HK-2 (cell line): ENCODE data around the gene HBQ1.
"Not testable (repeated sequence)": the region's sequence is repeated elsewhere in the genome, so short reads cannot be mapped to it uniquely, and the experiment has no call there.

Experiments used
- DNase-seq: peaks from one replicate; pipeline ENCODE4 v3.0.0-alpha.2; 2018; ENCODE audit not compliant: unreplicated experiment

HBQ1 gene

GRCh38 chr16:180101-180675 lies at the start of gene HBQ1:
TSS of gene HBQ1 (plus strand) at chr16:180459. CDS start at chr16:180487, 28 bp downstream.
- peak; percentile 58 for DNase-seq

- DNase-seq = no peak
Observed at GRCh38 chr16:130533-131173, 49.6 kb upstream of the HBQ1 start.

- no peak for DNase-seq
Observed at GRCh38 chr16:132120-132519, 48.1 kb upstream of the HBQ1 start.

GRCh38 chr16:133716-134115 lies 46.5 kb upstream of the HBQ1 start:
- no peak for DNase-seq

GRCh38 chr16:138049-138417 lies 42.2 kb upstream of the HBQ1 start:
- DNase-seq = no peak

GRCh38 chr16:140175-140857 lies 39.9 kb upstream of the HBQ1 start:
- DNase-seq = no peak

GRCh38 chr16:142405-142967 lies 37.8 kb upstream of the HBQ1 start:
- no peak for DNase-seq

- no peak for DNase-seq
Observed at GRCh38 chr16:143047-143446, 37.2 kb upstream of the HBQ1 start.

GRCh38 chr16:143456-143855 lies 36.8 kb upstream of the HBQ1 start:
- no peak for DNase-seq

- DNase-seq = no peak
Observed at GRCh38 chr16:144797-145252, 35.4 kb upstream of the HBQ1 start.

- no peak for DNase-seq
Observed at GRCh38 chr16:146646-147045, 33.6 kb upstream of the HBQ1 start.

GRCh38 chr16:149024-149660 lies 31.1 kb upstream of the HBQ1 start:
- no peak for DNase-seq

GRCh38 chr16:152141-153128 lies 27.8 kb upstream of the HBQ1 start, which contains the start of gene HBZ:
TSS of gene HBZ (plus strand) at chr16:152644. CDS start at chr16:152910, 266 bp downstream.
- DNase-seq = no peak

GRCh38 chr16:153129-153521 lies 27.1 kb upstream of the HBQ1 start:
- DNase-seq = not testable (repeated sequence)

GRCh38 chr16:153550-154216 lies 26.6 kb upstream of the HBQ1 start:
- DNase-seq = not testable (repeated sequence)

GRCh38 chr16:154217-155030 lies 25.8 kb upstream of the HBQ1 start:
- no peak for DNase-seq

- DNase-seq = no peak
Observed at GRCh38 chr16:155031-155398, 25.2 kb upstream of the HBQ1 start.

GRCh38 chr16:159136-159849 lies 21.0 kb upstream of the HBQ1 start:
- no peak for DNase-seq

- DNase-seq = not testable (repeated sequence)
Observed at GRCh38 chr16:160242-160641, 20.0 kb upstream of the HBQ1 start.
